ENCODE data around the gene ESYT2. TPM values are rescaled to one million over a fixed set of nuclear protein-coding genes. Genes with fewer than 3 reads are reported as not detected.

The ESYT2 gene
- total RNA-seq, 1 experiment from 2014 or later = 162 TPM

DNA sequence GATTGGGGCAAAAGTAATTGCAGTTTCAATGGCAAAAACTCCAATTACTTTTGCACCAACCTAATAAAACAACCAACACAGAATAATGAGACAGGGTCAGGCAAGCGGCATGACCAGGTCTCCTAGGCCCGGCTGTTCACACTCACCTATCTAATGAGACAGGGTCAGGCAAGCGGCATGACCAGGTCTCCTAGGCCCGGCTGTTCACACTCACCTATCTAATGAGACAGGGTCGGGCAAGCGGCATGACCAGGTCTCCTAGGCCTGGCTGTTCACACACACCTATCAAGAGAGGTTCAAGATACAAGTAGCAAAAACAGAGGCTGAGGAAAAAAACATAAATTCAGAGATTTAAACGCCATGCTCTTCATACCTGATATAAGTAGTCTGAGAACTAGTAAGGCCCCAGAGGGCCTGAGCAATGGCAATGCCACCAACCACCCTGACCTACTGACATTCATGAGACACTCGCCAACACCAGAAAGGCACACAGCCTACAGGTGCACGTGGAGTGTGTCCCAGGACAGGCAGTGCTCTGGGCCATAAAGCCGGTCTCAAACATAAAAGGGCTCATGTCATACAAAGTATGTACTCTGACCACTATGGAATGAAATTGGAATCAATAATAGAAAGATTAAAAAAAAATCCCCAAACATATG, 84.1 kb downstream of the ESYT2 start:
- Histone ChIP-seq H3K9me2 (ENCODE audit: insufficient read depth) (no peaks in the 10 kb centered on the region), H3K79me2 (ENCODE audit: low read depth) (no peaks in the 10 kb centered on the region), H4K20me1 (ENCODE audit: insufficient read depth) (0 out of 2 replicates have a peak, but pooled peaks cover 5% of the 10 kb centered on the region), H3K4me3 (no peak overlapping the region), H3K27ac (no peak overlapping the region), H3K4me1 (replicated peaks; ENCODE audit: insufficient read depth) (peaks cover 25% of the 10 kb centered on the region), H3K4me2 (no peak overlapping the region), H3K9me3 (ENCODE audit: insufficient read depth, low read depth) (no peaks in the 10 kb centered on the region), H3K36me3 (ENCODE audit: low read depth) (peaks cover 54% of the 10 kb centered on the region), H2AFZ (no peak overlapping the region), H3F3A (ENCODE audit: insufficient read depth, low read depth) (peaks cover 26% of the 10 kb centered on the region), H3K27me3 (ENCODE audit: insufficient read depth, low read depth) (no peaks in the 10 kb centered on the region)
- ChIA-PET CTCF (no interaction called here), POLR2A (ENCODE audit: unreplicated experiment) (no interaction called here)
- intact Hi-C loops (cut with micrococcal nuclease; ENCODE audit: unreplicated experiment) = no loop called here
- no TSS peak for BruUV-seq (replicated peaks)
- TF ChIP-seq, protein P1, sequence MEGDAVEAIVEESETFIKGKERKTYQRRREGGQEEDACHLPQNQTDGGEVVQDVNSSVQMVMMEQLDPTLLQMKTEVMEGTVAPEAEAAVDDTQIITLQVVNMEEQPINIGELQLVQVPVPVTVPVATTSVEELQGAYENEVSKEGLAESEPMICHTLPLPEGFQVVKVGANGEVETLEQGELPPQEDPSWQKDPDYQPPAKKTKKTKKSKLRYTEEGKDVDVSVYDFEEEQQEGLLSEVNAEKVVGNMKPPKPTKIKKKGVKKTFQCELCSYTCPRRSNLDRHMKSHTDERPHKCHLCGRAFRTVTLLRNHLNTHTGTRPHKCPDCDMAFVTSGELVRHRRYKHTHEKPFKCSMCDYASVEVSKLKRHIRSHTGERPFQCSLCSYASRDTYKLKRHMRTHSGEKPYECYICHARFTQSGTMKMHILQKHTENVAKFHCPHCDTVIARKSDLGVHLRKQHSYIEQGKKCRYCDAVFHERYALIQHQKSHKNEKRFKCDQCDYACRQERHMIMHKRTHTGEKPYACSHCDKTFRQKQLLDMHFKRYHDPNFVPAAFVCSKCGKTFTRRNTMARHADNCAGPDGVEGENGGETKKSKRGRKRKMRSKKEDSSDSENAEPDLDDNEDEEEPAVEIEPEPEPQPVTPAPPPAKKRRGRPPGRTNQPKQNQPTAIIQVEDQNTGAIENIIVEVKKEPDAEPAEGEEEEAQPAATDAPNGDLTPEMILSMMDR (conservative IDR thresholded peaks at IDR 0.05) = no peak
- TF ChIP-seq EZH2 (IDR thresholded peaks at IDR 0.05; ENCODE audit: low read depth) = no peak
- no peak for DNase-seq

- 0 out of 2 replicates have a peak, but pooled peaks cover 5% of the 10 kb centered on the region for H4K20me1 ChIP-seq (ENCODE audit: insufficient read depth)
- TF ChIP-seq, protein P1 (conservative IDR thresholded peaks at IDR 0.05) = no peak
- no peak for TF ChIP-seq EZH2 (IDR thresholded peaks at IDR 0.05; ENCODE audit: low read depth)
- H3K27ac ChIP-seq = no peak overlapping the region
- ChIA-PET CTCF (no interaction called here), POLR2A (ENCODE audit: unreplicated experiment) (no interaction called here)
- H3K36me3 ChIP-seq (ENCODE audit: low read depth) = peaks cover 51% of the 10 kb centered on the region
- peaks cover 37% of the 10 kb centered on the region for H3F3A ChIP-seq (ENCODE audit: insufficient read depth, low read depth)
- no peaks in the 10 kb centered on the region; the same call in 1 of the 2 replicates for H3K79me2 ChIP-seq (ENCODE audit: low read depth)
- peaks cover 36% of the 10 kb centered on the region for H3K4me1 ChIP-seq (replicated peaks; ENCODE audit: insufficient read depth)
- intact Hi-C loops (cut with micrococcal nuclease; ENCODE audit: unreplicated experiment) = no loop called here
- no peak overlapping the region for H3K4me2 ChIP-seq
- H3K4me3 ChIP-seq = no peak overlapping the region
- H3K9me2 ChIP-seq (ENCODE audit: insufficient read depth) = no peaks in the 10 kb centered on the region
- DNase-seq = no peak
- no peak overlapping the region for H2AFZ ChIP-seq
- no TSS peak for BruUV-seq (replicated peaks)
- no peaks in the 10 kb centered on the region for H3K27me3 ChIP-seq (ENCODE audit: insufficient read depth, low read depth)
- no peaks in the 10 kb centered on the region for H3K9me3 ChIP-seq (ENCODE audit: insufficient read depth, low read depth)
These were observed 85.2 kb downstream of the ESYT2 start for GRCh38 chr7:158744070-158744469.

GRCh38 chr7:158743219-158743618, 86.1 kb downstream of the ESYT2 start:
- ChIA-PET POLR2A (ENCODE audit: unreplicated experiment) (no interaction called here), CTCF (interaction anchor here (0.6 kb wide), 1 partner anchor 31 kb away, joined by 3 read pairs; no protein-coding TSS in a partner anchor)
- peaks cover 55% of the 10 kb centered on the region for H3K36me3 ChIP-seq (ENCODE audit: low read depth)

More at GRCh38 chr7:158743219-158743618, 86.1 kb downstream of the ESYT2 start:
- Histone ChIP-seq H3K27ac (peak overlapping the region; percentile 6; the same call in 1 of the 2 replicates), H3K79me2 (ENCODE audit: low read depth) (peaks cover 5% of the 10 kb centered on the region; the same call in 1 of the 2 replicates), H2AFZ (no peak overlapping the region), H4K20me1 (ENCODE audit: insufficient read depth) (0 out of 2 replicates have a peak, but pooled peaks cover 5% of the 10 kb centered on the region), H3K9me3 (ENCODE audit: insufficient read depth, low read depth) (no peaks in the 10 kb centered on the region), H3K4me1 (replicated peaks; ENCODE audit: insufficient read depth) (peaks cover 41% of the 10 kb centered on the region), H3K27me3 (ENCODE audit: insufficient read depth, low read depth) (no peaks in the 10 kb centered on the region), H3K4me3 (no peak overlapping the region), H3K4me2 (no peak overlapping the region), H3F3A (ENCODE audit: insufficient read depth, low read depth) (peaks cover 43% of the 10 kb centered on the region), H3K9me2 (ENCODE audit: insufficient read depth) (no peaks in the 10 kb centered on the region)
- no peak for TF ChIP-seq EZH2 (IDR thresholded peaks at IDR 0.05; ENCODE audit: low read depth)
- TF ChIP-seq, protein P1 (conservative IDR thresholded peaks at IDR 0.05) = no peak
- intact Hi-C loops (cut with micrococcal nuclease; ENCODE audit: unreplicated experiment) = no loop called here
- BruUV-seq (replicated peaks) = no TSS peak
- no peak for DNase-seq
